ENCODE measurements around the gene TCAP.

DNA sequence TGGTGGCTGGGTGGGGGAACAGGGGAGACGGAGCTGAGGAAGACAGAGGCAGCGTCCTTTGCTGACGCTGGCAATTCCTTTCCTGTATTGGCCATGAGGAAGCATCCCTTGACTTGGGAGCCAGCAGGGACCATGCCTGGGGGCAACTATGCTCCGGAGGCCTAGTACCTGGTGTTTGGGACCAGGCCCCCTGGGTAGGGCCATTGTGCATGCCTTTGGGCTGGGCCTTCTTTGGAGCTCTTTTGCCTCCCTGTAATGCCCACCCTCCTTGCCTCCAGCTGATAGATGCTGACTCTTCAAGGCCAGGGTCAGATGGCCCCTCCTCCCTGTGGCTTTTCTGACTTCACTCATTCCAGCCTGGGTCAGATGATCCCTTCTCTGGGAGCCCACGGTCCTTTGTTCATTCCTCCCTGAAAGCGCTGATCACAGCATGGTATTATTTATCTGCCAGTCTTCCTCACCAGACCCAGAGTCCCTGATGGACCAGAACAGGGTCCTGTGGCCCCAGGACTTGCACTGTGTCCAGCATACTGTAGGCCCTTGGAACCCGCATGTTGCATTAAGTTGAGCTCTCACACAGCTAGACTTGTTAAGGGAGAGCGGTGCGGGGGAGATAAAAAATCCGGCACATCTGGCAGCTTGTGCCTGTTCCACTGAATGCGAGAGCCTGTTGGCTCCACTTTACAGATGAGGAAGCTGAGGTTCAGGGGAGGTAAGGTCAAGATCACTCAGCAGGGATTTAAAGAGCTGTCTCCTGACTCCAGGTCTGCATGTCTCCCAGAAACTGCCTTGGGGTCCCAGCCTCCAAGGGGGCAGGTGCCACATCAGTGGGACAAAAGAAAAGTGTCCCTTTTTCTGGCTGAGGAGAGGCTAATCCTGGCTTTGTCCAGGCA is 25.3 kb upstream of the TCAP start:
- TF ChIP-seq, protein P1, sequence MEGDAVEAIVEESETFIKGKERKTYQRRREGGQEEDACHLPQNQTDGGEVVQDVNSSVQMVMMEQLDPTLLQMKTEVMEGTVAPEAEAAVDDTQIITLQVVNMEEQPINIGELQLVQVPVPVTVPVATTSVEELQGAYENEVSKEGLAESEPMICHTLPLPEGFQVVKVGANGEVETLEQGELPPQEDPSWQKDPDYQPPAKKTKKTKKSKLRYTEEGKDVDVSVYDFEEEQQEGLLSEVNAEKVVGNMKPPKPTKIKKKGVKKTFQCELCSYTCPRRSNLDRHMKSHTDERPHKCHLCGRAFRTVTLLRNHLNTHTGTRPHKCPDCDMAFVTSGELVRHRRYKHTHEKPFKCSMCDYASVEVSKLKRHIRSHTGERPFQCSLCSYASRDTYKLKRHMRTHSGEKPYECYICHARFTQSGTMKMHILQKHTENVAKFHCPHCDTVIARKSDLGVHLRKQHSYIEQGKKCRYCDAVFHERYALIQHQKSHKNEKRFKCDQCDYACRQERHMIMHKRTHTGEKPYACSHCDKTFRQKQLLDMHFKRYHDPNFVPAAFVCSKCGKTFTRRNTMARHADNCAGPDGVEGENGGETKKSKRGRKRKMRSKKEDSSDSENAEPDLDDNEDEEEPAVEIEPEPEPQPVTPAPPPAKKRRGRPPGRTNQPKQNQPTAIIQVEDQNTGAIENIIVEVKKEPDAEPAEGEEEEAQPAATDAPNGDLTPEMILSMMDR (conservative IDR thresholded peaks at IDR 0.05; ENCODE audit: low read depth, low read length) = no peak
- TF ChIP-seq EZH2 (IDR thresholded peaks at IDR 0.05; ENCODE audit: borderline replicate concordance, low read depth, low read length, poor library complexity, severe bottlenecking) = no peak
